NCI-H187 treated with DMSO at 0.1 percent for 48 hours (cell line): ENCODE results near the gene FAM110D.

Source experiments
- DNase-seq: peaks from one replicate; lab custom pipeline; 2025; lab: John Stamatoyannopoulos, UW

FAM110D gene

GRCh38 chr1:26189331-26189730, 30.5 kb downstream of the FAM110D start:
- DNase-seq, result no peak

GRCh38 chr1:26189751-26190275, 30.9 kb downstream of the FAM110D start:
- DNase-seq, result no peak

GRCh38 chr1:26190373-26190987, 31.6 kb downstream of the FAM110D start, which contains the start of gene CATSPER4:
CATSPER4 (plus strand) TSS chr1:26190602; CDS start chr1:26190628, 26 bp downstream.
- DNase-seq, result no peak

GRCh38 chr1:26191739-26192138, 32.9 kb downstream of the FAM110D start:
- DNase-seq, result no peak

GRCh38 chr1:26195805-26196204, 36.9 kb downstream of the FAM110D start:
- no peak for DNase-seq

GRCh38 chr1:26197301-26197700, 38.4 kb downstream of the FAM110D start:
- DNase-seq, result no peak

- DNase-seq, result no peak
Observed at GRCh38 chr1:26197813-26198212, 38.9 kb downstream of the FAM110D start.

- DNase-seq, result no peak
Observed at GRCh38 chr1:26200413-26200812, 41.5 kb downstream of the FAM110D start.

- no peak for DNase-seq
Observed at GRCh38 chr1:26203642-26204318, 44.9 kb downstream of the FAM110D start.

GRCh38 chr1:26210147-26210870, 51.4 kb downstream of the FAM110D start:
- DNase-seq, result no peak

- DNase-seq, result no peak
Observed at GRCh38 chr1:26212726-26213125, 53.8 kb downstream of the FAM110D start.

GRCh38 chr1:26213335-26213905, 54.5 kb downstream of the FAM110D start:
- DNase-seq, result no peak
